HEK293T (cell line): ENCODE data around the gene PLBD2.

Source experiments
- CTCF ChIA-PET: fragments of 350-600 bp; formaldehyde crosslinking; extraction: SDS; loops from one replicate; lab custom pipeline; 2021; ENCODE audit warnings: antibody characterized with exemption, inconsistent platforms; lab: Yijun Ruan, JAX
- POLR2A ChIA-PET: fragments of 350-600 bp; formaldehyde crosslinking; extraction: SDS; loops from one replicate; lab custom pipeline; 2020; ENCODE audit warnings: antibody characterized with exemption, inconsistent platforms; lab: Yijun Ruan, JAX
- DNase-seq: peaks from one replicate; pipeline ENCODE4 v3.0.0; 2012; ENCODE audit warnings: mixed read lengths; ENCODE audit errors: extremely low spot score
- ARNT ChIP-seq: fragments of 450-650 bp; IDR thresholded peaks from 2 replicates; pipeline ENCODE4 v1.6.1; 2017; ENCODE audit warnings: mild to moderate bottlenecking
- BHLHE40 ChIP-seq: fragments of 450-650 bp; IDR thresholded peaks from 2 replicates; pipeline ENCODE4 v1.6.1; 2016; ENCODE audit warnings: mild to moderate bottlenecking, moderate library complexity, borderline replicate concordance
- CTBP1 ChIP-seq: fragments of 450-650 bp; IDR thresholded peaks from 2 replicates; pipeline ENCODE4 v1.6.1; 2016; ENCODE audit warnings: borderline replicate concordance
- ELF4 ChIP-seq: fragments of 450-650 bp; IDR thresholded peaks from 2 replicates; pipeline ENCODE4 v1.6.1; 2017; ENCODE audit warnings: antibody characterized with exemption
- FOXA1 ChIP-seq: fragments of 450-650 bp; IDR thresholded peaks from 2 replicates; pipeline ENCODE4 v1.6.1; 2016; ENCODE audit warnings: mild to moderate bottlenecking
- FOXK2 ChIP-seq: fragments of 450-650 bp; IDR thresholded peaks from 2 replicates; pipeline ENCODE4 v1.6.1; 2016; ENCODE audit warnings: mild to moderate bottlenecking
- FOXM1 ChIP-seq: fragments of 450-650 bp; IDR thresholded peaks from 2 replicates; pipeline ENCODE4 v1.6.1; 2017; ENCODE audit warnings: mild to moderate bottlenecking, borderline replicate concordance
- HDGF ChIP-seq: fragments of 450-650 bp; IDR thresholded peaks from 2 replicates; pipeline ENCODE4 v1.6.1; 2017; ENCODE audit warnings: antibody characterized with exemption, borderline replicate concordance
- L3MBTL2 ChIP-seq: fragments of 450-650 bp; conservative IDR thresholded peaks from 2 replicates; pipeline ENCODE4 v1.6.1; 2016; ENCODE audit warnings: mild to moderate bottlenecking
- LEF1 ChIP-seq: fragments of 450-650 bp; IDR thresholded peaks from 2 replicates; pipeline ENCODE4 v1.6.1; 2017; ENCODE audit warnings: mild to moderate bottlenecking, borderline replicate concordance
- NFRKB ChIP-seq: fragments of 450-650 bp; IDR thresholded peaks from 2 replicates; pipeline ENCODE4 v1.6.1; 2016; ENCODE audit warnings: mild to moderate bottlenecking, moderate library complexity
- SP1 ChIP-seq: fragments of 450-650 bp; IDR thresholded peaks from 2 replicates; pipeline ENCODE4 v1.6.1; 2017
- SUZ12 ChIP-seq: fragments of 450-650 bp; IDR thresholded peaks from 2 replicates; pipeline ENCODE4 v1.6.1; 2016; ENCODE audit warnings: mild to moderate bottlenecking
- TARDBP ChIP-seq: fragments of 450-650 bp; IDR thresholded peaks from 2 replicates; pipeline ENCODE4 v1.6.1; 2016
- ZNF384 ChIP-seq: fragments of 450-650 bp; IDR thresholded peaks from 2 replicates; pipeline ENCODE4 v1.6.1; 2016
- TF ChIP-seq, protein P1 (sequence below): fragments of 450-650 bp; IDR thresholded peaks from 2 replicates; pipeline ENCODE4 v1.6.1; 2016

Gene PLBD2

GRCh38 chr12:113418213-113418879 is 60.0 kb downstream of the PLBD2 start:
- TF ChIP-seq LEF1, result no peak
- TF ChIP-seq HDGF, result no peak
- no peak for TF ChIP-seq ELF4
- TF ChIP-seq FOXA1, result no peak
- POLR2A ChIA-PET, result no interaction called here
- no peak for DNase-seq
- CTCF ChIA-PET, result interaction anchor here (0.7 kb wide), 1 partner anchor 44 kb away, joined by 3 read pairs; no protein-coding TSS in a partner anchor

GRCh38 chr12:113420996-113421595 is 62.7 kb downstream of the PLBD2 start:
- CTCF ChIA-PET, result interaction anchor here (0.6 to 0.7 kb wide), 2 partner anchors 88 to 220 kb away, joined by 3 read pairs; no protein-coding TSS in a partner anchor
- POLR2A ChIA-PET, result interaction anchor here (1.3 kb wide), 1 partner anchor 120 kb away, joined by 3 read pairs; no protein-coding TSS in a partner anchor
- DNase-seq, result no peak
- TF ChIP-seq SUZ12 (no peak), ELF4 (no peak), HDGF (no peak), FOXA1 (no peak), NFRKB (no peak), FOXM1 (no peak), FOXK2 (no peak), BHLHE40 (no peak), ARNT (no peak), ZNF384 (no peak), TARDBP (no peak), CTBP1 (no peak)
- TF ChIP-seq, protein P1, sequence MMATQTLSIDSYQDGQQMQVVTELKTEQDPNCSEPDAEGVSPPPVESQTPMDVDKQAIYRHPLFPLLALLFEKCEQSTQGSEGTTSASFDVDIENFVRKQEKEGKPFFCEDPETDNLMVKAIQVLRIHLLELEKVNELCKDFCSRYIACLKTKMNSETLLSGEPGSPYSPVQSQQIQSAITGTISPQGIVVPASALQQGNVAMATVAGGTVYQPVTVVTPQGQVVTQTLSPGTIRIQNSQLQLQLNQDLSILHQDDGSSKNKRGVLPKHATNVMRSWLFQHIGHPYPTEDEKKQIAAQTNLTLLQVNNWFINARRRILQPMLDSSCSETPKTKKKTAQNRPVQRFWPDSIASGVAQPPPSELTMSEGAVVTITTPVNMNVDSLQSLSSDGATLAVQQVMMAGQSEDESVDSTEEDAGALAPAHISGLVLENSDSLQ, result no peak

DNA sequence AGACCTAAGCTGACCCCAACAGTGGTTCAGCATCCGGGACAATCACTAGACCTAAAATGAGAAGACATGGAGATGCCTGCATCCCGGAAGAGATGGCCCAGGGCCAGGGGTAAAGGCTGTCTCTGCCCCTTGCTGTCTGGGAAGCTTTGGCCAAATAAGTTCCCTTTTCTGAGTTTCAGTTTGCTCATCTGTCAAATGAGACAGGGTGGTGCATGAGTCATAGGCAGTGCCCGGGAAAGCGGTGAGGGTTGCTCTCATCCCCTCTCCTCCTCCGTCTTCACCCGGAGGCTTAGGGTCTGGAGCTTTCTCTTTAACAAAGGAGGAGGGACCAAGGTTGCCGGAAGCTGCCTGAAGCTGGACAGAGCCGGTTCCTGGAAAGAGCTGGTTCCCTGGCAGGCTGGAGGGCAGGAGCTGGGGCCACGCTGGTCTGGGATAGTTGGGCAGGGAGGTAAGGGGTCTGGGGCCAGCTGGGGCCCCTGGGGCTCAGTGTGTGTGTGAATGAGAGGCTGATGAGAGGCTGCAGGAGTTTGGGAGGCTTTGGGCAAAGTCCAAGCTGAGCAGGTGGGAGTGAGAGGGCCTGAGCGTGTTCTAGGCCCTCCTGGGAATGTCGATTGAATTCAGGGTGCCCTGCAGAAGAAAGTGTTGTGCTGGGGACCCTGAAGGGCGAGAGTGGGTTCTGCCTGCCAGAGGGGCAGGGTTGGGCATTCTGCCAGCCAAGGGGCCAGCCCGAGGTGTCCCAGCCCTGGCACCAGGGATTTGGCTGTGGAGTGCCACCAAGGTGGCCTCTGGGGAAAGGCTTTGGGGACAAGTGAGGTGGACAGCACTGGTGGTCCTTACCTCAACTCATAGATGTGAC is 63.9 kb downstream of the PLBD2 start, which contains the start of gene SDSL:
Gene SDSL, plus strand, starts transcription at position 351 of the 856 bp plus-strand sequence. CDS start 5,603 bp downstream, outside the sequence.
- POLR2A ChIA-PET, result interaction anchor here (0.6 to 1.3 kb wide), 11 partner anchors 8 to 237 kb away, joined by 3 to 4 read pairs (median 3); partner anchors contain the start of genes DDX54, PLBD2, SDS and SLC8B1

DNA sequence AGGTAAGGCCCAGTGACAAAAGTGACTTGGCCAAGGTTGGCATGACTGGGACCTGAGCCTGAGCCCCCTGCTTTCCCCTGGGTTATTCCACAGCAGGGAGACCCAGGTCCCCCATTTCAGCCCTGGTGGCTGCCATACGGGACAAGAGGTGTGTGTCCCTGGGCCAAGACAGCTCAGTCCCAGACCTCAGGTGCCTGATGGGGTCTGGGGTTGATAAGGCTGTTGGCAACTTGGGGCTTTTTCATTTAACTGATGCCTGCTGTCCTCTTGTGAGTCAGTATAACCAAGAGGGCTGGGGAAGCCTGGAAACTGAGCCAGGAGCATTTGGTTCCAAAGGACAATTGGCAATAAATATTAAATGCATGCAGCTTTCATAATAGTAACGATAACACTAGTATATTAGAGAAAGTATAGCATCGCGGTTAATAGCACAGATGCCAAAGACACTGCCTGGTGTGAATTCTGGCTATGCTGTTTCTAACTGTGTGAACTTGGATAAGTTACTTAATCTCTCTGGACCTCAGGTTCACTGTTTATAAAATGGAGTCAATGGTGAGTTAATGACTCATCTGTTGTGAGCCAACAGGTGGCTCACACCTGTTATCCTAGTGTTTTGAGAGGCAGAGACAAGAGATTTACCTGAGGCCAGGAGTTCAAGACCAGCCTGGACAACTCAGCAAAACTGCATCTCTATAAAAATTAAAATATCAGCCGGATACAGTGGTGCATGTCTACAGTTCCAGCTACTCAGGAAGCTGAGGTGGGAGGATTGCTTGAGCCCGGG is 64.7 kb downstream of the PLBD2 start:
- CTCF ChIA-PET, result no interaction called here
- POLR2A ChIA-PET, result interaction anchor here (1.2 to 1.6 kb wide), 3 partner anchors 18 to 63 kb away, joined by 3 to 4 read pairs (median 3); no protein-coding TSS in a partner anchor
- no peak for DNase-seq
- TF ChIP-seq L3MBTL2, result no peak
- TF ChIP-seq SP1, result no peak
- TF ChIP-seq LEF1, result no peak
- no peak for TF ChIP-seq ARNT

More for the DNA sequence above, 63.9 kb downstream of the PLBD2 start, which contains the start of gene SDSL:
- CTCF ChIA-PET, result no interaction called here
- TF ChIP-seq ARNT (no peak), L3MBTL2 (no peak), SUZ12 (no peak), TARDBP (no peak), FOXM1 (no peak), ELF4 (no peak), HDGF (no peak), FOXK2 (no peak), NFRKB (no peak), FOXA1 (no peak), SP1 (no peak), ZNF384 (no peak)
- TF ChIP-seq, protein P1, result no peak
- peak; percentile 46 for DNase-seq

- ChIA-PET POLR2A (interaction anchor here (1.6 kb wide), 1 partner anchor 64 kb away, joined by 3 read pairs; no protein-coding TSS in a partner anchor), CTCF (interaction anchor here (1.4 kb wide), 1 partner anchor 75 kb away, joined by 4 read pairs; no protein-coding TSS in a partner anchor)
Observed at GRCh38 chr12:113424456-113424855, 66.1 kb downstream of the PLBD2 start.

More at GRCh38 chr12:113424456-113424855, 66.1 kb downstream of the PLBD2 start:
- TF ChIP-seq NFRKB (no peak), ARNT (no peak), L3MBTL2 (no peak), SUZ12 (no peak), SP1 (no peak)
- TF ChIP-seq, protein P1, result no peak
- no peak for DNase-seq
